ENCODE measurements around the gene RIT2. TPM values are rescaled to one million over a fixed set of nuclear protein-coding genes. Genes with fewer than 3 reads are reported as not detected.
"Not testable (repeated sequence)": the region's sequence is repeated elsewhere in the genome, so short reads cannot be mapped to it uniquely, and the experiment has no call there.

Gene RIT2
- total RNA-seq, 1 donor from 2014 or later, result not detected

DNA sequence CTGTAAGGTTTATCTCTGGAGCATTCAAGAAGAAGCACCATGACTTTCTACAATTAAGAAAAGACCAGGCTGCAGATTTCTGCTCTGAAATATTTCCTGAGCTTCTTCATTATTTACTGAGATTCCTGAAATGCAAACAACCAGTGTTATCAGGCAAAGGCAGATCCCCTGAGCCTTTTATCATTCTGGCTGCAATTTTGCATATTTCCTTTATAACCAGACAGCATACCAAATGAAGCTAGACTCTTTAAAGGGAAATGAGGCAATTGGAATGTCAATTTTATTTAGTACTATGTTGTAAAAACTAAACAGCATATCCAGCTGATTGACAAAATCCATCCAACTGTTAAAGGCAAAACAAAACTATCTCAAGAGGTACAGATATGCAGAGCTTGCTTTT, 372.5 kb downstream of the RIT2 start:
- ATAC-seq (no peak), DNase-seq (no peak)
- intact Hi-C loops (cut with micrococcal nuclease), result no loop called here

DNA sequence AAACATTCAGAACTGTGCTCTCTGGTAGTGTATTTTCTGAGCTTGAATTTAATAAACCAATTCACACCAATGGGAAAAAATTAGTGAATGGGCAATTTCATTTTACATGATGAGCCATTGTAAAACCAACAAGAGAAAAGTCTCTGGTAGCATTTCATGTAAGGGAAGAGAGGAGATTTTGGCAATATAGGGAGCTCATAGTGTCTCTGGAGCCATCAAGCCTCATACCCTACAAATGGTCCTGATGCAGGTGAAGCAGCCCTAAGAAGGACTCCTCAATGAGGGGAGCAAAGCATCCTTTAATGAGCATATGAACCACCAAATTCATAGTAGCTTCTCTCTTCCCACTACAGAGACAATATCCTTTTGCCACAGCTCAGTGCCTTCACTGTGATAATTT, 373.0 kb downstream of the RIT2 start:
- intact Hi-C loops (cut with micrococcal nuclease), result no loop called here
- ATAC-seq (no peak), DNase-seq (no peak)

DNA sequence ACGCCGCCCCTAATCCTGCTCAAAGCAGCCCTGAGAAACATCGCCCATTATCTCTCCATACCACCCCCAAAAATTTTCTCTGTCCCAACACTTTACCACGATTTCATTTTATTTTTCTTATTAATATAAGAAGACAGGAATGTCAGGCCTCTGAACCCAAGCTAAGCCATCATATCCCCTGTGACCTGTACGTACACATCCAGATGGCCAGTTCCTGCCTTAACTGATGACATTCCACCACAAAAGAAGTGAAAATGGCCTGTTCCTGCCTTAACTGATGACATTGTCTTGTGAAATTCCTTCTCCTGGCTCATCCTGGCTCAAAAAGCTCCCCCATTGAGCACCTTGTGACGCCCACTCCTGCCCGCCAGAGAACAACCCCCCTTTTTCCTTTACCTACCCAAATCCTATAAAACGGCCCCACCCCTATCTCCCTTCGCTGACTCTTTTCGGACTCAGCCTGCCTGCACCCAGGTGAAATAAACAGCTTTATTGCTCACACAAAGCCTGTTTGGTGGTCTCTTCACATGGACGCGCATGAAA, 373.6 kb downstream of the RIT2 start:
- ATAC-seq; DNase-seq; intact Hi-C loops (cut with micrococcal nuclease): not testable (repeated sequence)

DNA sequence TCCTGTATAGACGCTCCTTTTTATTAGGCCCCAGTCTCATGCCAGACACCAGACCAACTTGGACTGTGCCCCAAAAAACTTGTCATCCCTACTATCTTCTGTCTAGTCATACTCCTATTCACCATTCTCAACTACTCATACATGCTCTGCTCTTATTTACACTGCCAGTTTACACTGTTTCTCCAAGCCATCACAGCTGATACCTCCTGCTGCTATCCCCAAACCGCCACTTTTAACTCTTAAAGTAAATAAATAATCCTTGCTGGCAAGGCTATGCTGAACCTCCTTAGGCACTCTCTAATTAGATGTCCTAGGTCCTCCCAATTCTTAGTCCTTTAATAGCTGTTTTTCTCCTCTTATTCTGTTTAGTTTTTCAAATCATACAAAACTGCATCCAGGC, 374.2 kb downstream of the RIT2 start:
- DNase-seq; intact Hi-C loops (cut with micrococcal nuclease); ATAC-seq: not testable (repeated sequence)

DNA sequence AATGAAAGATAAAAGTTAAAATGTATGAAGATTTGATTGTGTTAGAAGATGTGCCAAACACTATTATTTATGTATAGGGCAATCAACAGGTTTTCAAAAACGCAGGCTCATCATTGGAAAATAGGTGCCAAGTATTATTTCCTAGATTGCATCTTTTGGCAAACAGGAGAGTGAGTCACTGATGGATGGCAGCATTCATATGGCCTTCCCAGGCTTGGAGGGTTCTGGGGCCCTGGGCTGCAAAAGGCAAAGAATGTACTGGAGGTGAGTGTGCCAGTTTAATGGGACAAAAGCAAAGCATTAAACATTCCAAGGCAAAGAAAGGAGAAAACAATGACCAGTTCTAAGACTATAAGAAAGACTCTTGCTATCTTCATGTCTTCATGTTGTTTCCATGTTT, 379.4 kb downstream of the RIT2 start:
- DNase-seq, result no peak

DNA sequence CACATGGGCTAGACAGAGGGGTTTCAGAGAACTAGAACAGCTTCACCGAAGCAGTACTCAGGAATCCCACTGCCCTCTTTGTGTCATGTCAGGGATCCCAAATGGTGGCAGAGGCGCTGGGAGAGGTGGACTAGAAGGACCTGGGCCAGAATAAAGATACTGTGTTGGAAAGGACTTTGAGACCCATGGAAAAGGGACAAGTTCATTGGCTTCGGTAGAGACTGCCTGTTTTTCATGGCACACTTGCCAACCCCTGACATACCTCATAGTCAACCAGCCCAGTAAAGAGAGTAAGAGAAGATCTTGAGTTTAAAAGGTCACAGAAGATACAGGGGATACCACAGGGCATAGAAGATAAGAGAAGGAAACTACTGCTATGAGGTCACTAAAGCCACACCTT, 381.0 kb downstream of the RIT2 start:
- DNase-seq (no peak), ATAC-seq (no peak)
- intact Hi-C loops (cut with micrococcal nuclease), result no loop called here

More for the DNA sequence above, 379.4 kb downstream of the RIT2 start:
- intact Hi-C loops (cut with micrococcal nuclease), result no loop called here
- no peak for ATAC-seq

DNA sequence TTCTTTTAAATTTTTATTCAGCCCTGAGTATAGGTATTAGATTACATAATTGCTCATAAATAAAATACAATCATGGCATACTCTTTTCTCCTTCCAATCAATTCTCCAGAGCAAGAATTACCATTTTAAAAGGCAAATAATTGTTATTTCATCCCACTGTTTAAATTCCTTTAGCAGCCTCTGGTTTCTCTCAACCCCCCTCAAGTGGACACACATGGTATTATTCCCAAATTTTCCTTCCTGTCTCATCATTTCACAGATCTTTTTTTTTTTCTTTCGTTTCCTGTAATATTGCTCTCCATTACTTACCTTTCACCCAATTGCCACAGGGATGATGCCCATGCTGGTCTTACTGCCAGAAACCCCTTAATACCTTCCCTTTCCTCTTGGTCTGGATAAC, 385.2 kb downstream of the RIT2 start:
- DNase-seq (no peak), ATAC-seq (no peak)
- intact Hi-C loops (cut with micrococcal nuclease), result no loop called here

DNA sequence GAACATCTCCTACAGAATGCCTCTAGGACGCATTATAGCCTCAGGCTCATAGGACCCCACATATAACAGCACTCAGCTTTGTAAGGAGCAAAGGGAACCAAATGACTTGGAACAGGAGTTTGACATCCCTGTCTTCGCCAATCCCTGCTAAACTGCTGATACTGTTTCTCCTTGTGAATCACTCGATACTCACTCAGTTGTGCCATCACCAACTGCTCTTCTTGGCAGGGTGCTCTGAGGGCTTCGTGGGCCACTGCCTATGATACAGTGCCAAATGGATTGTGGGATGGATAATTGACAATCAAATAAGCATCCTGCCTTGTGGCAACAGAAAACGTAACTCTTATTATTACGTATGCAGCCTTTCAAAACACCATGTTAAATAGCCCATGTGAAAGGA, 396.3 kb downstream of the RIT2 start:
- intact Hi-C loops (cut with micrococcal nuclease), result no loop called here
- no peak for DNase-seq
- no peak for ATAC-seq

DNA sequence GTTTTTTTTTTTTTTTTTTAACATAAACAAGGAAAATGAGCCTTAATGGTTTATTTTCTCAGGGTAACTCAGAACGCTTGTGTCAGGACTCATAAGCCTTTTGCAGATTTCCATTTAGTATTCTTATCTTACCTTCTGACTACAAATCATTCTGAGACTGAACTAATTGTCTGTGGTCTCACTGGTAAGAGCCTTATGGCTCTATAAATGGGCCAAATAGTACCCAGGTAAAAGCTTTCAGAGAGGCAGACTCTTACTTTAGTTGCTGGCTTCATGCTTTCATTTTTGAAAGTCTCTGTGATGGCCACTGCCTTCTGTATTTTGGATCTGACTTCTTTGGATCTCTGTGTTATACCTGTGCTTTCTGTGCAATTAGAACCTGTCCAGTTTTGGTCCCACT, 403.4 kb downstream of the RIT2 start:
- intact Hi-C loops (cut with micrococcal nuclease), result no loop called here
- no peak for DNase-seq
- no peak for ATAC-seq

DNA sequence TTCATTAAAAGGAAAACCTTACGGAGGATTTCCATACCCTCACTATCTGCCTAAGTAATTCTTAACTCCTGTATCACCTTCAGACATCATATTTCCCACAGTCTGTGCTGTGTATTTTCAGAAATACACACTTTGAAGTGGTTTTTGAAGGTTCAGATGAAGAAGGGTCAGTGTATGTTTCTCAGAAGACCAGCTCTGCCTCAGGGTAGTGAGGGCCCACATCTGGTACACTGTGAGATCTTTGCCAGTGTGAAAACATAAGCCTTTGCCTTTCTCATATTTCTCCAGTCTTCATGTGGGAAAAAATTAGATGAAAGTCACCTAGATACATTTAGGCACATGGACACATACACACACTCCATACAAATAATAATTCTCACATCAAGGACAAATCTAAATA, 408.4 kb downstream of the RIT2 start:
- intact Hi-C loops (cut with micrococcal nuclease), result no loop called here
- ATAC-seq, result no peak
- DNase-seq, result no peak

DNA sequence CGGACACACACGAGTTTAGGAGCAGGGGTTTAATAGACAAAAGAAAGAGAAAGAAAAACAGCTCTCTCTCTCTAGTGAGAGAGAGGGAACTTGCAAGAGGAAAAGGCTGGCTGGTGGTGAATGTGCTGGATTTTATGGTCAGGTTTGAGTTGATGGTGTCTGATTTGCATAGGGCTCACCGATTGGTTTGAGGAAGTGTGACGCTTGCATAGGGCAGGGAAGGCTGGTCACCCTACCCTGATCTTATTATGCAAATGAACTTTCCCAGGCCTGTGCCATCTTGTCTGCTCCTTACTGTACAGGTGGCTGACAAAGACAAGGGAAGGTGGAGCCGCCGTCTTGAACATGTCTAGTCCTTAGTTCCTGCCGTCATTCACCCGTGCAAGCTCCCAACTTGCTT, 408.9 kb downstream of the RIT2 start:
- DNase-seq (no peak), ATAC-seq (no peak)
- intact Hi-C loops (cut with micrococcal nuclease), result no loop called here

DNA sequence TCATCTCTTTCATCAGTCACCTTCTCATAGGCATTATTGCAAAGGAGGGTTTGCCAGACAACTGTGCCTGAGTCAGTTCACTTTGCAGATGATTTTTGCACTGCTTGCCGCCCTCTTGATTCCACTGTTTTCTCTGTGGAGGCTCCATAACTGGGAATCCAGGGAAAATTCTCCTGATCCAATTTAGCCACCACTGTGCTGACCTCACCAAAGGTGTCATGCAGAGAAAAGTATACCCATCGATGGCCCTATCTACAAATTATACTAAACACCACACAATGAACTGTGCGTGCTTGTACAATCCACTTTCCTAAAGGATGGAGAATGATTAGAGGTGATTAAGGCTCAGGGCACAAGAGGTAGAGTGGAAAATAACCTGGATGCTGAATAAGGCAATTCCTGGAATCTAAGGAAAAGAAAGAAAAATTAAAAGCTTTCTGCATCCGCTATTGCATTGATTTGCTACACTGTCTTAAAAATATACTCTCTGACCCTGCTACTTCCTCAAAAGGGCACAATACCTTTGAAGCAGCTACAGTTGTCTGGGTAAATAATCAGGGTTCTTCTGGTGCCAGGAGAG, 409.4 kb downstream of the RIT2 start:
- no peak for DNase-seq
- no peak for ATAC-seq
- intact Hi-C loops (cut with micrococcal nuclease), result no loop called here

Other genes starting within 250 kb of the RIT2 start
- 1.9 TPM for gene SYT4, start 161.8 kb upstream of the RIT2 start, total RNA-seq

All from left ventricle myocardium superior (tissue), 1 donor.